Stimulated activated CD8-positive, alpha-beta memory T cell treated with anti-CD3 and anti-CD28 coated beads, Interleukin-7, amount 100 ng/mL, for 48 hours (primary cell): ENCODE measurements around the gene MRPL36.

Source experiments
- DNase-seq, 2 donors: peaks; one replicate each; pipeline ENCODE4 v3.0.0-alpha.2; 2020; ENCODE audit warnings: low read depth in 1 of 2; ENCODE audit errors: extremely low read depth in 1 of 2

MRPL36 gene

GRCh38 chr5:1765880-1766235 lies 33.8 kb downstream of the MRPL36 start:
- no peak for DNase-seq

- no peak for DNase-seq
These were observed 34.3 kb downstream of the MRPL36 start for GRCh38 chr5:1765141-1765879.

GRCh38 chr5:1764606-1764960 lies 35.1 kb downstream of the MRPL36 start:
- DNase-seq, result no peak

GRCh38 chr5:1763960-1764605 lies 35.6 kb downstream of the MRPL36 start:
- no peak for DNase-seq

- DNase-seq, result no peak
These were observed 36.1 kb downstream of the MRPL36 start for GRCh38 chr5:1763548-1763911.

GRCh38 chr5:1762883-1763547 lies 36.6 kb downstream of the MRPL36 start:
- DNase-seq, result no peak

- DNase-seq, result no peak
These were observed 37.3 kb downstream of the MRPL36 start for GRCh38 chr5:1762121-1762882.

GRCh38 chr5:1761453-1761755 lies 38.2 kb downstream of the MRPL36 start:
- no peak for DNase-seq

- DNase-seq, result no peak
These were observed 38.8 kb downstream of the MRPL36 start for GRCh38 chr5:1760656-1761452.

GRCh38 chr5:1760231-1760630 lies 39.4 kb downstream of the MRPL36 start:
- DNase-seq, result no peak

GRCh38 chr5:1759378-1759970 lies 40.2 kb downstream of the MRPL36 start:
- no peak for DNase-seq

GRCh38 chr5:1758574-1758973 lies 41.1 kb downstream of the MRPL36 start:
- DNase-seq, result no peak

- DNase-seq, result no peak
These were observed 42.1 kb downstream of the MRPL36 start for GRCh38 chr5:1757511-1757910.

GRCh38 chr5:1756481-1756880 lies 43.2 kb downstream of the MRPL36 start:
- no peak for DNase-seq

GRCh38 chr5:1755321-1755949 lies 44.2 kb downstream of the MRPL36 start:
- DNase-seq, result no peak

GRCh38 chr5:1754531-1755220 lies 45.0 kb downstream of the MRPL36 start:
- DNase-seq, result no peak

GRCh38 chr5:1753490-1753889 lies 46.1 kb downstream of the MRPL36 start:
- DNase-seq, result no peak

- no peak for DNase-seq
These were observed 46.8 kb downstream of the MRPL36 start for GRCh38 chr5:1752881-1753280.
